Measurements from ENCODE around the gene POLD1. TPM values are rescaled to one million over a fixed set of nuclear protein-coding genes. Genes with fewer than 3 reads are reported as not detected.

Gene POLD1
- total and polyA plus RNA-seq, 2 of the 13 experiments (the other 11 are each of a cell fraction or from before 2014, with no cell fraction given) = 17.4 to 54.0 TPM

DNA sequence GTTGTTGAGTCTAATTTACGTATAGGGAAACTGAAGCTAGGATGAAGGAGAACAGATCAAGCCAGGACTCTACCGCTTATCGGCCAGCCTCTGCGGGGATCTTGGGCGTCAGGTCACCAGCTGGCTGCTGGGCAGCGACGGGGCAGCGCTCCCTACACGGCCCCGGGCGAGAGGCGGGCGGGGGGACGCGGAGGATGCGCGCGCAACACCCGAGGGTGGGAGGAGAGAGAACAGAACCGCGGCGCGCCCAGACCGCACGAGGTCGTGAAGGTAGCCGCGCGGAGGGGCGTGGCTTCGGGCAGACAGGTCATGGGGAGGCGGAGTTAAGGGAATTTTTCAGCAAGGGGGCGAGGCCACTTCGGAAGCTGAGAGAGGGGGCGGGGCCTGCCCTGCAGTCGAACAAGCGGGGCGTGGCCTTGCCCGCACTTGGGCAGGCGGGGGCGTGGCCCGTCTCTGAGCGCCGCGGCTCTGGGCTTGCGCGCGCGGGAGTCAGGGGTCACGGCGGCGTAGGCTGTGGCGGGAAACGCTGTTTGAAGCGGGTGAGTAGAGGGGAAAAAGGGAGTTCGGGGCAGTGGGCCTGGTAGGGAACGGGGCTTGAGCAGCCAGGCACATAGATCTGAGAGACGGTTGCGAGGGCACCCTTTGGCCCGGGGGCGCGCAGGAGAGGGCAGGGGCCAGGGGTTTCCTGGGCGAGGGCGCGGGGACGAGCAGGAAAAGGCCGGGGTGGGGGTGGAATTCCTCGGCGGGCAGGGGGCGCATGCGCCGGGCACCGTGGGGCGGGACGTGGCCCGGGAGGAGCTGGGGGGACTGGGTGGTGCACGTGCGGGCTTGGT, at the start of gene POLD1 (continued):
- TF ChIP-seq ZNF556 (CRISPR knock-in tag; IDR thresholded peaks at IDR 0.05; ENCODE audit: borderline replicate concordance) (peak; percentile 57; the same call in 1 of the 2 replicates), HNRNPK (IDR thresholded peaks at IDR 0.05; ENCODE audit: low read depth, low read length, poor library complexity, severe bottlenecking) (peak; percentile 99), ZNF776 (CRISPR knock-in tag; IDR thresholded peaks at IDR 0.05) (0 out of 2 replicates have a peak, but pooled peaks have one; percentile 53), ZBTB7A (CRISPR knock-in tag; IDR thresholded peaks at IDR 0.05) (0 out of 2 replicates have a peak, but pooled peaks have one; percentile 52), ZBTB8A (CRISPR knock-in tag; IDR thresholded peaks at IDR 0.05; ENCODE audit: borderline replicate concordance, low read depth) (no peak), ZBTB37 (CRISPR knock-in tag; IDR thresholded peaks at IDR 0.05) (no peak), TCF7 (IDR thresholded peaks at IDR 0.05; ENCODE audit: low read depth) (no peak), GTF2F1 (IDR thresholded peaks at IDR 0.05; ENCODE audit: low read length) (no peak), FOXO1 (CRISPR knock-in tag; IDR thresholded peaks at IDR 0.05) (0 out of 2 replicates have a peak, but pooled peaks have one; percentile 11), ZMAT3 (CRISPR knock-in tag; conservative IDR thresholded peaks at IDR 0.05) (peak; percentile 51; the same call in 1 of the 2 replicates), RARG (CRISPR knock-in tag; IDR thresholded peaks at IDR 0.05; ENCODE audit: low read depth) (no peak), ZNF329 (CRISPR knock-in tag; IDR thresholded peaks at IDR 0.05; ENCODE audit: low read depth) (no peak; the same call in 1 of the 2 replicates), ZNF605 (CRISPR knock-in tag; IDR thresholded peaks at IDR 0.05) (0 out of 2 replicates have a peak, but pooled peaks have one; percentile 62), CBX5 (CRISPR knock-in tag; IDR thresholded peaks at IDR 0.05; ENCODE audit: borderline replicate concordance) (no peak), ZNF407 (CRISPR knock-in tag; IDR thresholded peaks at IDR 0.05; ENCODE audit: not compliant biosample characterization) (peak; percentile 68), ZNF24 (IDR thresholded peaks at IDR 0.05) (no peak), IRF9 (CRISPR knock-in tag; IDR thresholded peaks at IDR 0.05; ENCODE audit: borderline replicate concordance) (no peak)

Data from HepG2 (cell line).